T-helper 2 cell (primary cell): ENCODE measurements around the gene CELF2.

ENCODE experiments used
- DNase-seq, 5 experiments: peaks; one replicate each; pipeline versions ENCODE4 v3.0.0 to v3.0.0-alpha.2; 2012 to 2022

Gene CELF2

DNA sequence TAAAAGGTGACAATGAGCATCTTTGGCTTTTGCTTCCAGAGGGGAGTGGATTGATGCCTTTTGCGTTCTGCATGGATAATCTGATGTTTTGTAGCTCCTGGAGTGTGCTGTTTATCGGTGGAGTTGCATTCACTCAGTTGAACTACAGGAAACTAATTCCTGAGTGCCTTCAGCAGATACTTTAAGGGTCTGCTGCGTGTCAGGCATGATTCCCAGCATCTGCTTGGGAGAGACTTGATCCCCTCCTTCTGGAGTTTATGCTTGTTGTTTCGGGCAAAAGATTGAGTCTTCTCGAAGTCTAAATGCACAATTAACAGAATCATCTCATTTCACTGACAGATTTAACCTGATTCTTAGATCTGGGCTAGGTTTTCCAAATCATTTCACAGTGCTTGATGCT, 46.2 kb downstream of the CELF2 start:
- DNase-seq = no peak

DNA sequence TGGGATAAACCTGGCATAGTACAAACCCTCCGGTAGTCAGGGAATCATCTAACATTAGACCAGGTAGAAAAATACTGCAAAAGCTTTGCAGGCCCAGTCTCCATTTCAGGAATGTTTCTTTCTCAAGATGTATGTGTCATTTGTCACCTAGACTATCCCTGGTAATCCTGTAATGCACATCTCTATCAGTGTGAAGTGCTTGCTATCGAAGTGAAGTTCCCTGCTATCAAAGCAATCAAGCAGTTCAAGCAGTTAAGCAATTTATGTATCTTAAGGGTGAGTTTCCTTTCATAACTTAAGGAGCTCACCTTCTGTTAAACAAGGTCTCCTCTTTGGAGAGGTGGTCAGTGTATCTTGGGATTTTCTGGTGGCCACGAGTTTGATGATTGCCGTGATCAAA, 47.2 kb downstream of the CELF2 start:
- no peak for DNase-seq

DNA sequence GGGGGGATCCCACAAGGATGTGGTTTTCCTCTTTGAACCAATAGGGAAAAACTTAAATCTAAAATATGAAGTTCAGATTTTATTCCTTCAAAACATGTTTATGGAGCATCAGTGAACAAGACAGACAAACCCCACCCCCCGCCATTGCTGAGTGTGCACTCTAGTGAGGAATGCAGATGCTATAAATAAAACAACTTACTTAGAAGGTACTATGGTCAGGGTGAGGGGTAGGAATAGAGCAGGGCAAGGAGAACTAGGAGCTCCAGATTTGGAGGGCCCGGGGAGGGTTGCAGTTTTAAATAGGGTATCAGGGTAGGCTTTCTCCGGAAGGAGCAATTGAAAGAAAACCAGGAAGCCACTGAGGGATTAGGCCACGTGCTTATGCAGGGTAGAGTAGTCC, 47.9 kb downstream of the CELF2 start:
- DNase-seq = no peak

DNA sequence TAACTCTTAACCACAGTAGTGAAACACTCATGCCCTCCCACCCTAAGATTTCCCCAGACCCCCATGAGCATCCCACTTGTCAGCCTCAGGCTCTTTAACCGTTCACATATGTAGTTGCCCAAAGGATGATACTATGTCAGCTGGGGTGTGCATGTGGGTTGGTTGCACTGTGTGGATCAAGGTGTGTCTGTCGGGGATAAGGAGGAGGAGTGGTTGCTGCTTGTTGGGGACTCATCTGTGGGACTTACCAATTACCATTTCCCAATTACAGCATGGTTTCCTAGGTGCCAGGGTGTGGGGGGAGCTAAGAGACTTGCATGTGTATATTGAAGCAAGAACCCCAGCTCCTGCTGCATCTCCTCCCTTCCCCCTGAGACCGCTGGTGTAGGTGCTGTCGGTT, 48.8 kb downstream of the CELF2 start:
- no peak for DNase-seq

DNA sequence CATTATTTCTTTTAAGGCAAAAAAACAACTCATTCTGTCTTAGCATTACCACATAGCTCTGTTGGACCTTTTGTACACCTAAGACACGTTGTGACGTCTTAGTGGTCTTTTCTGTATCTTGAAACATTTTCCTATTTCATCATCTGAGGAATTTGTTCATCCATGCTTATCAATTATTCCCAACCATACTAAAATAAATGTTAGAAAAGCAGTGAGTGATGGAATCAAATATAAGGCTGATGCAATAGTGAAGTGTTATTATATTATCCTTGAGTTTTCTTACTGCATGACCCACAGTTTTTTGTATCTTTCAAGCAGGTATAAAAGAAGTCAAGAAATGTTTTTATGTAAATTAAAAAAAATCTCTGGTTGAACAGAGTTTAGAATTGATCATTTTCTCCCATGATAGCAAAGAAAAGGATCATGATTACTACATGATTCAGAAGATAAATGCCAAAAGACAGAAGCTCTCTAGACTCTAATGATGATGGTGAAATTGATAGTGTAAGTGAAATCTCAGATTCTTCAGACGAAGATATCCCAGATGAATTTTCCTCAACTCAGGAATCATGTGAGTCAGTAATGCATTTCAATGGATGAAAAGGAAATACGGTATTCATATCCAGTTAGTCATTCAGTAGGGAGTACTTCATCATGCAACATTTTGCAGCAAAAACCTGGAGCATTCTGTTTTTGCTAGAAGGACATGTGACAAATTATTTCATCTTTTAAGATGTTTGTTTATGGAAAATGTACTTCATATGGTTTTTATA, 51.4 kb downstream of the CELF2 start:
- no peak for DNase-seq

DNA sequence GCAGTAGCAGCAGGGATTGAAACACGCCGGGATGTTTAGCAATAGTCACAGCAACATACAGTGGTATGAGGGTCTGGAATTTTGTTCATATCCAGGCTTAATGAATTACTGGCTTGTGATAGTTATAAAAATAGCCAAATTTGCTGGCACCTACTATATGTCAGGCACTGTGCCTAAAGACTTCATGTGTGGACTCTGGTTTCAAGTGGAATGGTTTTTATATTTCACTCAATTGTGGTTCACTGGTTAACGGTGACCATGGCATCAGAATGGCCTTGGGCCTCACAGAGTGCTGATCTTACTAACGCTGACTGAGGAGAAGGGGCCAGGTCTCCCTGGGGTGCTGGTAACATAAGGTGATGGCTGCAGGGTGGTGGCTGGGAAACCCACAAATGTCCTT, 55.7 kb downstream of the CELF2 start:
- DNase-seq = no peak

DNA sequence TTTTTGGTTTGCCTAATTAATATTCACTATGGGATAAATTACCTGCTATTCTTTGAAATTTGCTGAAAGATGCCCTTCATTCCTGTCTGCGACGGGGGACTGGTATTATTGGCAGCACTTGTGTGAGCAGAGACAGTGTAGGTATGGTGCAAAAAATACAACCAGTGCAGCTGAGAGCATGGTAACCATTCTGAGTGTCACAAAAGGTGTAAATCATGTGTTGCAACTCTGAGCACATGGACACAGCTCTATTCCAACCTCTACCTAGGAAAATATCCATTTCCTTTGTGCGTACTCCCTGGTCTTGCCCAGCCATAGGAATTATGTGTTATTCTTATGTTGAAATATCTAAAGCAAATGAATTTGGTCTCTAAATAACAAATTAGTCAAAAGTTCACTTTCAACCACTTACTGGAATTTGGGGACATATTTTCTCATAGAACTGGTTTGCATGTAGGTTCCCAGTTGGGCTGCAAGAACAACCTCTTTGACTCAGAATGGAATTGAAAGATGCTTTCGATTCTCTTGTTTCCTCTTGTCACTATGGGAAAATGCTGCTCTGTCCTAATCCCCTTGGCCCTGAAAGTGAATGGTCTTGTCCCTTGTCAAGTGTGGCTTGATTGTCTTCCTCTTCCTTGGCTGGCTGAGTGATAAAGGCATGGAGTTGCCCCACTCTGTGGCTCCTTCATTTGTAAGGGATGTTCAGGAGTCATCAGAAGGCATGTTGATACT, 57.0 kb downstream of the CELF2 start:
- no peak for DNase-seq

DNA sequence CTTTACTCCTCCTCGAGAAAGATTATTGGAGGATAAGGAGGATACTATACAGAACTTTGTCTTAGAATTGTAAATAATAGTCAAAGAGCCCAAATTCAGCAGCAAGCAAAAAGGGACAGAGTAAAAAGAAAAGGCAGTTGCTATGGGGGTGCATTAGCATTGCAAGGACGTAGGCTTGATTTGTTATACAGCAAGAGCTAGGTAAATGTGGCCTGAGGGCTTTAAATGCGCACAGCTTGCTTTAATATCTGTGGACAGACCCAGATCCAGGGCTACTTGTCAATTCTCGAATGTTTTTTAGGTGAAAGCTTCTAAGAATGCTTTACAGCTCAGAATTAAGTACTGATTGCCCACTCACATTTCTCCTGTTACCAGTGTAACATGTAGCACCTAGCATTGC, 58.5 kb downstream of the CELF2 start:
- no peak for DNase-seq

DNA sequence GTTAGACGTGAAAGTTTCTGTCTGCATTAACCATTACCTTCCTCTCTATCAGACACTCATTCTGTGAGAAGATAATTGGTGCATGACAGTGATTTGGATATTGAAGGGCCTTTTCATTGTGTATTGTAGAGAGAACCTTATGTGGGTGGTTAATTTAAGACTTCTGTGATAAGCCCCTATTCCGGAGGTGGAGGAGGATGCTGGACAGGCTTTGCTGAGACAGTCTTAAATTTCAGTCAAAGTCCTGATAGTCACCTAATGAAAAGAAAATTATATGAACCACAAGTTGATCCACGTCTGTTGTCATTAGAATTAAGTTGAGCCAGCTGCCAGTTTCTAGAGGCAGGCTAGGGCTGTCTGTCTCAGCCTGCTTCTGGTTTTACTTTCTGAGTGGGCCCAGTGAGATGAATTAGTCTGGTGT, 62.9 kb downstream of the CELF2 start:
- DNase-seq = no peak

DNA sequence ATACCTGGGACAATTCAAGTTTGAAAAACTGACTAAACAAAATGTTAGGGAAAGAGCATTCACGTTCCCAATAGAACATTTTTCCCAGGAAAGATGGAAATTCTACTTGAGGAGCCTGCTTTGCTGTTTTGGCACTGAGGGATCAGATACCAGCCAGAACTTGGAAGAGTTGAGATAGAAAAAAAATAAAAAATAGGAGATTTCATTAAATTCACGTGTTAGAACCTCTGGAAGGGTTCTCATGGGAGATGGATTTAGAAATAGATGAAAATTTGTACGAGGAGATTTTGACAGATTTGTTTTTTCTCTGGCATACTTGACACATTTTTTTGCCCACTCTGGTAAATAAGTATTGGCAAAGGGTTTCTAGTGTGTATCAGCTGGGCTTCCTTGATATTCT, 63.7 kb downstream of the CELF2 start:
- no peak for DNase-seq

DNA sequence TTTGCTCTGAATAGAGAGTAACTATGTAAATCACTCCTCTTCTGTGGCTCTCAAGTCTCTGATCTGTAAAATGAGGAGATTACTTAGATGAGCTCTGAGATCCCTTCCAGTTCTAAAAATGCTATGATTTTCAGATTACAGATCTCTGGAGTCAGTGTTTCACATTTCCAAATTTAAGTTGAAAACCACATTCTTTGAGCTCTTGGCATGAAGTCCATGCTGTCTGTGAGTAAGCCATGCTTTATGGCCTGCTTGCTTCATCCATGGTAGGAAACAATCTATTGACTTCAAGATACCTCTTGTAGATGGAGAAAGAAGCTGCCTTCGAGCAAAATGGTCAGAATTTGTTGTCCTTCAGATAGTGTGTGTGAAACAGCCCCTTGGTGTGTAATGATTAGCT, 64.9 kb downstream of the CELF2 start:
- no peak for DNase-seq

DNA sequence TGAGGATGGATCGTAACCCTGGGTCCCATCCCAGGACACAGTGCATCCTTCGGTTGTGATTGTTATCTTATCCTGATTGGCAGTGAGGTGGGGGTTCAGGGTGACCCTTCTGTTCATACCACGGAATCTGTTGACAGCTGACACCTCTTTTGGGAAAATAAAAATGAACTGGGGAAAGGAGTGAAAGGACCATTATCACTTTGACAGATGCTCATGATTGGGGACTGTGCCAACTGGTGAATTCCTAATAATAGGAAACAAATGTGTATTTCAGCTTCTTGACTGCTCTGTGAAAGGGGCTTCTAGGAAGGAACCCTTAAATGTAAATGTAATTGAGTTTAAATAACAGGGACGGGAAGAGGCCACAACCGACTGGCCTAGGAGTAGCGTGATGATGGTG, 65.4 kb downstream of the CELF2 start:
- no peak for DNase-seq

DNA sequence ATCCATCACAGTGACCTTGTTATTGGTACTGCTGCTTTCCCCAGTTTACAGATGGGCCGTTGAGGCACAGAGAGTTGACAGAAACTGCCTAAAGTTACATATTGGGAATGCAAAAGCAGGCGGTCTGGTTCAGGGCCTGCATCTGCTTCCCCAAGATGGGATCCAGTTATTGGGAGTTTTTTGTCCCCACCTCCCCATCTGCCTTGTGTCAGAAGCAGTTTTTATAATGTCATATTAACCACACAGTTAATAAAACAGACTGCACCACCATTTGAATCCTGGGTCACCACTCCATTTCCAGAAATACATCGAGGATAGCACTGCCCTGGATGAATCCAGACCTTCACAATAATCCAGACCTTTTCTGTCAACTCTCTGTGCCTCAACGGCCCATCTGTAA, 67.9 kb downstream of the CELF2 start:
- no peak for DNase-seq

DNA sequence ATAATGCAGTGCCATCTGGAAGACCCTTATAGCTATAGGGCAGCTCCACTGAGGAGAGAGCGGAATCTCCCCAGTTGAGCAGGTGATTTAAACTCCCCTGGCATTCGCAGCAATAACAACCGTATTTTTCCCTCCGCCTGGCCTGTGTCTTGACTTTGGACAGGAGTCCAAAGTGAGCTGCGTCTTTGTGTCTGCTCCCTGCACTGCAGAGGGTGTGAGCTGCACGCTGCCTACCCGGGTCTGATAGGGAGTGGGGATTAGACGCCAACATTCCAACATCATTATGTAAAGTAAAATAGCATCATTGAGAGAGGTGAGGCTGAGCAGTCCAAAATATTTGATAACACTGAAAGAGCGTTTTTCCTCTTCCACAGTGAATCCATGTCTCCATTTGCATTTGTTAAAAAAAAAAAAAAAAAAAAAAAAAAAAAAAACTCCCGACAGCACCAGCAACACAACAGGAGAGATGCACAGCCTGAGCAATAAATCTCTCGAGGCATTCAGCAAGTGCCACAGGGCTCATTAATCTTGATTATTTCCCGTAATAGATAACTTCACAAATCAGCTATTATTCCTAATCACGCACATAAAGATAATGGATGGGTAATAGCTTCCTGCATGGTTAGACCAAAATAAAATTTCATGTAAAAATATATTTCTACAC, 68.6 kb downstream of the CELF2 start:
- DNase-seq = no peak

DNA sequence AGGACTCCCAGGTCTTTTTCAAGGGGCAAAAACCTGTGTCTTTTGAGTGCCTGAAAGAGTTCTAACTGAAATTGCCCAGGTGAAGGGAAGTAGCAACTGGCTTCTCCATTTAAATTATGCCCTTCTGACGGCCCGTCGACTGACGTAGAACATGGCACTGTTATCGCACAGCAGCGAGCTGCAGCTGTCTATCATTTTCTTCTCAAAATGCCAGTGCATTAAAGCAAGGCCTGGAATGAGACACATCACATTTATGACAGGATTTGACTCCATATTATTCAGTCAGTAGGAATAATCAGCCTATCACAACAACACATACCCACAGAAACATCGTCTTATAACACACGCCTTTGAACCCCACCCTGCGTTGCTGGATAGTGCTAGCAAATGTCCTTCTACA, 69.7 kb downstream of the CELF2 start:
- no peak for DNase-seq

DNA sequence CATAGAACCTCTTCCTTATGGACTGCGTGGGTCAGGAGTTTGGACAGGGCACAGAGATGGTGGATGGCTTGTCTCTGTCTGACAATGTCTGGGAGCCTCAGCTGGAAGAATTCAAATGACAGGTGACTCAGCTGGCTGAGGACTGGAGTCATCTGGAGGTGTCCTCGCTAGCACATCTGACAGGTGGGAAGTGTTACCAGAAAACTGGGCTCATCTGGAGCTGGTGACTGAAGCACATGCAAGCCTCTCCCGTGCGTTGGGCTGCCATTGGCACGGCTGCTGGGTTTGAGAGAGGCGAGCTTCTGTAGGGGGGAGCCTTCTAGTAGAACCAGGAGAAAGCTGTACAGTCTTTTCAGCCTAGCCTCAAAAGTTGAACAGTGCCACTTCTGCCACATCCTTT, 71.0 kb downstream of the CELF2 start:
- no peak for DNase-seq

DNA sequence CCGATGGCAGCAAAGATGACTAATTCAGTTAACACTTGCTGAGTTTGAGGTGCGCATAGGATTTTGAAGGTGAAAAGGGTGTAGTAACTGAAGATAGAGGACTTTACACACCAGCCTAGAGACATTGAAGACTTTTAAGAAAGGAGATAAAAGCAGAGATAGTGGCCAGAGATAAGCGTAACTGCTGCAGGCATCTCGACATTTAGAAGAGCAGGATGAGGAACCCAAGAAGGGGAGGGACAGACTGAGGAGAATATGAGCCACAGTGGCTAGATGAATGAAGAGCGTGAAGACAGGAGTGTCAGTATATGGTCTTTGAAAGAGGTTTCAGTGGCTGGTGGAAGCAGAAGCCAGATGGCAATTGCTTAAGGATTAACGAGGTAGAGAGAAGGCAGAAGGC, 71.6 kb downstream of the CELF2 start:
- DNase-seq = peak in 1 of 5 experiments; percentile 85

DNA sequence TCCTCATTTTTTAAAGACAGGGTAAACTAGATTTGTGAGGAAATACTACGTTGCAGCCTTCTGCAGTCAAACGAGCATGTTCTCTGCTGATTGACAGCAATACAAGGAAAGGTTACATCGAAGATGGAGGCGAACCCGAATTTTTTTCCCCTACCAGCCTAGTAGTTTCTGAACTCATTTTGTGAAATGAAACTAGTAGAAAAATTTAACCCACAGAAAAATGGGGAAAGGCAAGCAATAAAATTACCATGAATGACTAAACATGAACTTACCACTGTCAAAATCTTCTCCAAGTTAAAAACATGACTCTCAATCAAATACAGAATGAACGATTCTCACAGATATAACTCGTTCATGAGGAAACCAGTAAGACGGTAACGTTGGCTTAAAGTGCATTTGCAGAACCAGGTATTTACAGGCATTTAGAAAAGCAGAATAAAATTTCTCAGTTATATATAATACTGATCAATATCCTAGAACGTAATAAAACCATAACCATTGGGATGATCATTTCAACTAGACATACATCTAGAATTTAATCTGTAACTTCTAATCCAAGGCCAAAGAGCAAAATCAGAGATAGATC, 73.9 kb downstream of the CELF2 start:
- DNase-seq = peak in 1 of 5 experiments; percentile 52

DNA sequence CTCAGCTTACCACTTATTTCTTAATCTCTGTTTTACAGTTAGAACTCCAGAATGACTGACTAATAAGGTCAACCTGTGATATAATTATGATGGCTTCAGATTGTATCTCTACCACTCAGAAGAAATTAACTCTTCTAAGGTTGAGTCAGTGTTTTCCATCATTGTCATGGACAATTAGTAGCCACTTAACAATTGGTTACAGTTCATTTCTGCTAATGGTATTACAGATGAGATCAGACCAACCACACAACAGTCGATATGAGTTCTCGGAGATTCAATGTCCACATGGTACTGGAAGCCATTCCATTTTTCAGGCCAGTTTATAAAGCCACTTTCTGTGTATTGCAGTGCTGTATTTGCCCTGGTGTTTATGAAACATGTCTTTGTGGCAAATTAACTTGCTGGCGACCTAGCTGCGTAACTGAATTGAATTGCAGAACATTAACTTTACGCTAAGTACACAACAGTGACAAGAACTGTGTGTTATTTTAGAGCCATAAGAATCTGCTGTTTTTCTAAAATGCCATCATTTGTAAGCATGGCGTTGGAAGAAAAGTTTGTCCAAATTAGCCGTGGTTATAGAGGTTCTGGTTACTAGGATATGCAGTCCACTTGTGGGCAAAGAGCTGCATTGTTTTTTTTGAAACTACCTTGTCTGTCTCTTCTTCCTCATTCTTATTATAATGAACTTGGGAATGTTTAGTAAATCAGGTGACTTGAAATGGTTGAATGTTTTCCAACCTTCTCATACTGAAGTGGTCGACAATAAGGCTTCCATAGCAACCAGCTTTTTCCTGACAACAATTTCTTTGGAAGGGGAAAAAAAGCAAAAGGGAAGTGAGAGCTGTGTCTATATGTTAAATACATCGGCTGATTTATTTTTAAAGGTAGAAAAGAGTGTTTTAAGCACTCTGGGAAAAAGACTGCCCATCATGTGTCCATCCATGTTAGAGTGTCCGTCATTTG, 76.4 kb downstream of the CELF2 start:
- no peak for DNase-seq

DNA sequence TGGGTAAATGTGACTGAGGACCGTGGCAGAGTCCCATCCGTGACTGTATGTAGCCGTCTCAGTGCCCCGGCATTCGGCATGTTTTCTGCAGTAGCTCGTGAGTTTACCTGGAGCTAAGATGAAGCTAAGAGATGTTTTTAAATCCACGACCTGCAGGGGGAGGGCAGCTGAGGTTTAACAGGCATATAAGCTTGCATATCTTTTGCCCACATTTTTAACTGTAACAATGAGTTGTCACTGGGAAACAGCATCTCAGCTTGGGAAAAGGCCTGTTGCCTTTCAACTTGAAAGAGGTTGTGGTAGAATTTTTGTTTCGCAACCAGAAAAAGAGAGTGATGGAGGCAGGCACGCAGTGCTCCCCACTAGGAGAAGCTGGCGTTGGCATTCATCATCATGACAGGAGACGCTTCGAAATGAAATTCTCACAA, 77.7 kb downstream of the CELF2 start:
- no peak for DNase-seq

DNA sequence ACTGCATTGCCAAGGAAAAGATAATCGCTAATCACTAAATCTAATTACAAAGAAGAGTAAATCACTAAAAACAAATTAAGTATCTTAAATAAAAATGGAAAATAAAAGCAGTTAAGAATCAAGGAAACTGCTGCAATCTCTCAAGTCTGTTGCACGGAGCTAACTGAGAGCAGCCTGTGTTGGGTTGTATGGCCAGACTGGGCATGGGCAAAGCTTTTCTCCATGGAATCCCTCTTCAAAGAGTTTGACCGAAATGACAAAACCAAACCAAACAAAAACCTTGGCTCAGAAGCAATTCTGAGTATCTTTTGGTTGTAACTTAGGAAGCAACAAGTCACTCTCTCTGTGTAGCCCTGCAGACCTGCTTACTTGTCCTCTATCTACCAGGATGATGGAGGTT, 78.8 kb downstream of the CELF2 start:
- no peak for DNase-seq

DNA sequence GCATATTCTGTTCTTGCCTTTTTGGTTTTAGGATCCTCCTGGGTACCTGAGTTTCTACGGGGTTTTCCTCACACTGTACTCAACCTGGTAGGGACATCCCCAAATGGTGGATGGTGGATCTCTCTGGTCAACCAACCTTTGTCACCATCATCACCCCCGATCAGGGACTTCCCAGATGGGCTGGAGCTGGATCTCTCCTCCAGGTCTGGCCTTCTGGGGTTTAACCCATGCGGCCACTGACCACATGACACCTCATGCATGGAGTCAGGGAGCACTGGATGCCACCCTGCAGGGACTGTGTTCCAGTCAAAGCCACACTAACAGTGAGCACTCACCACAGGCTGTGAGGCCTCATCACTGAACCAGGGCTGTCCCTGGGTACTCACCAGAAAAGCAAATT, 80.0 kb downstream of the CELF2 start:
- no peak for DNase-seq
